GM21423 (cell line): ENCODE results near the gene CPEB3.
"Not testable (repeated sequence)": the region's sequence is repeated elsewhere in the genome, so short reads cannot be mapped to it uniquely, and the experiment has no call there.

ENCODE experiments used
- ATAC-seq: cut with Tn5 transposase; IDR thresholded peaks from one replicate; pipeline ENCODE4 v1.9.1; 2021; ENCODE audit warnings: mild to moderate bottlenecking, moderate library complexity; ENCODE audit not compliant: unreplicated experiment

Gene CPEB3

GRCh38 chr10:92290837-92291615, at the start of gene CPEB3, which contains the start of gene MARCHF5:
CPEB3 (minus strand) TSS chr10:92291078; CDS start chr10:92240350, 50,728 bp downstream.
MARCHF5 (plus strand) TSS chr10:92291167; CDS start chr10:92291495, 328 bp downstream.
- peak; percentile 98 for ATAC-seq

GRCh38 chr10:92329927-92330326, 39.0 kb upstream of the CPEB3 start:
- not testable (repeated sequence) for ATAC-seq

- no peak for ATAC-seq
These were observed 38.1 kb upstream of the CPEB3 start for GRCh38 chr10:92328993-92329392.

GRCh38 chr10:92327445-92328433, 36.9 kb upstream of the CPEB3 start:
- ATAC-seq, result no peak

- ATAC-seq, result no peak
These were observed 32.2 kb upstream of the CPEB3 start for GRCh38 chr10:92323079-92323478.

GRCh38 chr10:92316610-92317009, 25.7 kb upstream of the CPEB3 start:
- no peak for ATAC-seq

GRCh38 chr10:92313750-92314149, 22.9 kb upstream of the CPEB3 start:
- no peak for ATAC-seq

GRCh38 chr10:92309272-92309671, 18.4 kb upstream of the CPEB3 start:
- no peak for ATAC-seq

- ATAC-seq, result no peak
These were observed 14.5 kb upstream of the CPEB3 start for GRCh38 chr10:92305133-92306072.

GRCh38 chr10:92304061-92304460, 13.2 kb upstream of the CPEB3 start:
- no peak for ATAC-seq

GRCh38 chr10:92303096-92303495, 12.2 kb upstream of the CPEB3 start:
- ATAC-seq, result no peak

- no peak for ATAC-seq
These were observed 7.6 kb upstream of the CPEB3 start for GRCh38 chr10:92298487-92298886.

- no peak for ATAC-seq
These were observed 1.3 kb upstream of the CPEB3 start for GRCh38 chr10:92291921-92292845.

GRCh38 chr10:92291616-92291865, 663 bp upstream of the CPEB3 start:
- ATAC-seq, result no peak

GRCh38 chr10:92290076-92290836, 622 bp downstream of the CPEB3 start:
- ATAC-seq, result no peak

- no peak for ATAC-seq
These were observed 6.7 kb downstream of the CPEB3 start for GRCh38 chr10:92284112-92284704.

- no peak for ATAC-seq
These were observed 11.7 kb downstream of the CPEB3 start for GRCh38 chr10:92278996-92279696.

- no peak for ATAC-seq
These were observed 16.8 kb downstream of the CPEB3 start for GRCh38 chr10:92274071-92274470.
